Activated CD8-positive, alpha-beta memory T cell treated with anti-CD3 and anti-CD28 coated beads for 1 hour (primary cell): ENCODE data around the gene NUP214.
"Not testable (repeated sequence)": the region's sequence is repeated elsewhere in the genome, so short reads cannot be mapped to it uniquely, and the experiment has no call there.

Source experiments
- DNase-seq, 2 donors: peaks; one replicate each; pipeline ENCODE4 v3.0.0-alpha.2; 2020; ENCODE audit warnings: low read depth in 1 of 2; ENCODE audit errors: extremely low read depth in 1 of 2

The NUP214 gene

GRCh38 chr9:131115360-131115742, 10.0 kb upstream of the NUP214 start:
- DNase-seq: not testable (repeated sequence)

DNA sequence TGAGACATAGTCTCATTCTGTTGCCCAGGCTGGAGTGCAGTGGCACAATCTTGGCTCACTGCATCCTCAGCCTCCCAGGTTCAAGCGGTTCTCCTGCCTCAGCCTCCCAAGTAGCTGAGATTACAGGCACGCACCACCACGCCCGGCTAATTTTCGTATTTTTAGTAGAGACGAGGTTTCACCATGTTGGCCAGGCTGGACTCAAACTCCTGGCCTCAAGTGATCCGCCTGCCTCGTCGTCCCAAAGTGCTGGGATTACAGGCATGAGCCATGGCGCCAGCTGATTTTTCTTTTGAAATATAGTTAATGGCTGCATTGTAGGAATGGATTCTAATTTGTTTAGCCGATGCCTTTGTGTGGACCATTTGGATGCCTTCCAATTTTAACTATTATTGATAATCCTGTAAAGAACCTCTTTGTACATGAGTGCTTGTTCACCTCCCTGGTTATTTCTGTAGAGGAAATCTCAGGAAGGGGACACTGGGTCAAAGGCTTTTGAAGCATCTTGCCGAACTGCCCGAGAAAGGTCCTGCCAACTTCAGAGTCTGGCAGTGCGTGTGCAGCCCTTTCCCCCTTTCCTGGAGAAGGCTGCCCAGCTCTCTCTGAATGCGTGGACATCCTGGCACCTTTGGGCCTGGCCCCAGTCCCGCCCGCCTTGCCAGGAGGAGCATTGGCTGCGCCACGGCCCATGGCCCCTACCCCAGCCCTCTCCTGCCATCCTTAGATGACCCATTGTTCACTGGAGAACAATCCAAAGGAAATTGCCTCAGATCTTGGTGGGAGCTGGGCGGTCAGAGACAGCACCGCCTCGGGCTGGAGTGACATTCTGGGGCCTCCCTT, 8.9 kb upstream of the NUP214 start:
- no peak for DNase-seq

GRCh38 chr9:131117121-131117761, 8.1 kb upstream of the NUP214 start:
- DNase-seq: no peak

- no peak for DNase-seq
Observed at GRCh38 chr9:131117762-131118145, 7.6 kb upstream of the NUP214 start.

DNA sequence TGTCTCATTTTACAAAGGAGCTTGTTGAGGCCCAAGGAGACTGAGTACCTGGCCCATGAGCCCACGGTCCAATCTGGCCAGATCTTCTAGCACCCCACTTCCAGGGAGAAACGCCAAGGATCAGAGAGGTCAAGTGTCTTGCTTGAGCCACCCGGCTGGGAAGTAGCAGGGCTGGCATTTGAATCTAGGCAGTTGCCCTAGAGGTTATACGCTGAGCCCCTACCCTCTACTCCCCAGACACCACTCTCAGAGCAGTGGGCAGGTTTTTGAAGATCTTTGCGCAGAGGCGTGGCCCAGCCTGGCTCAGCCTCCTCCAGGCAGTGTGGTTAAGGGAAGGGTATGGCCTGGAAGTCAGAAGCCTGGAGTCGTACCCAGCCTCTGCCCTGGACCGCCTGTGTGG, 5.8 kb upstream of the NUP214 start:
- no peak for DNase-seq

- no peak for DNase-seq
Observed at GRCh38 chr9:131120620-131121228, 4.7 kb upstream of the NUP214 start.

- no peak for DNase-seq
Observed at GRCh38 chr9:131121346-131121745, 4.0 kb upstream of the NUP214 start.

GRCh38 chr9:131122158-131122557, 3.2 kb upstream of the NUP214 start:
- DNase-seq: no peak

DNA sequence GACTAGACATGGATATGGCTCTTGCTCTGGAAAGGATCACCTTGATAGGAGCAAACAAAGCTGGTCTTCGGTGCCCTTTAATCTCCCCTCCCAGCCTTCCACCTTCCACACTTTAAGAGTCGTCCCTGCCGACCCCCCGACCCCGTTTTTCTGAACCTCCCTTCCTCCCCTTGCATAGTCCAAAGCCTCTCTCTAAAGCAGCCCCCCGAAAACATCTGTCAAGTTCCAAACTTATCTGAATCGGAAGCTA, 423 bp upstream of the NUP214 start:
- no peak for DNase-seq

DNA sequence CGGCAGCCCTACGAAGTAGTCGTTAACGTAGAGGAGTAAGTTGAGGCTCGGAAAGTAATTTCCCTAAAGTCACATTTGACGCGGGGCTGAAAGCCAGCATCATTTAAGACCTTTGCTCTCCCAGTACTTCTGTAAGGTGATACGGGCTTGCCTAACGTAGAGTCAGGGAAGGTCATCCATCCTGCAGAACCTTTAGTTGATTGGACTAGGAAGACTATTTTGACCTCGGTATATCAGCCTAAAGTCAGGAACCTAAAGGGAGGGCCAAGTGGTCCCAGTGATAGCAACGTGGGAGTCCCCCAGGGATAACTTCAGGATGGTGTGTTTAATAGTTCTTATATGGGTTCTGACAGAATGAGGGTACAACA, 657 bp downstream of the NUP214 start:
- no peak for DNase-seq

DNA sequence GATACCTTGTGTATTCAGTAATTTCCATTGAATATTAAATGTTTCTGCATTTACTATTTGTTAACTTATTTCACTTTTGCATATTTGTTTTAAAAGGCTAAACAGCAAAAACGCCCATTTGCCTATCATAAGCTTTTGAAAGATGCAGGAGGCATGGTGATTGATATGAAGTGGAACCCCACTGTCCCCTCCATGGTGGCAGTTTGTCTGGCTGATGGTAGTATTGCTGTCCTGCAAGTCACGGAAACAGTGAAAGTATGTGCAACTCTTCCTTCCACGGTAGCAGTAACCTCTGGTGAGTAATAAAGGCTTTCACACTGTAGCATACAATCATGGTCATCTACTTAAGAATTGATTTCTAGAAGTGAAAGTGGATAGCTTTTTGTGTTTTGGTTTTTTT, 3.8 kb downstream of the NUP214 start:
- no peak for DNase-seq

DNA sequence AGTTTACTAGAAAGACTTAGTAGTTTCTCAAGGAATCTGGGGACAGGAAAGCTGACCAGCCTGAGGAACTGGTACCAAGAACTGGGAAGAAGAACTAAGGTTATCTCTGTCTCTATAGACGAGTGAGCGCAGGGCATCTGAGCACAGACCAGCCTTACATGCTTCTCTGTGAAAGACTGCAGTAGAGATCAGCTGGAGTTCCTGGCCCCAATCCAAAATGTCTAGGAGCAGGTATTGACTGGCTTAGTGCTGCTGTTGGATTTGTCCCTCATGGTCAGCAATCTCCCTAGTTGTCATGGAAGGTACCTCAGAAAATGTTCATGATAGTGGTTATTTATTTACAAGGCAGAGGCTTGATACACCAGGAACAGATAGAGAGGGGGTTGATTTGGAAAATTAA, 13.3 kb downstream of the NUP214 start:
- DNase-seq: no peak

- DNase-seq: no peak
Observed at GRCh38 chr9:131140112-131140511, 14.7 kb downstream of the NUP214 start.

- DNase-seq: no peak
Observed at GRCh38 chr9:131140550-131140949, 15.2 kb downstream of the NUP214 start.

GRCh38 chr9:131142160-131142559, 16.8 kb downstream of the NUP214 start:
- no peak for DNase-seq

- DNase-seq: no peak
Observed at GRCh38 chr9:131144201-131144600, 18.8 kb downstream of the NUP214 start.

- DNase-seq: no peak
Observed at GRCh38 chr9:131145245-131145644, 19.9 kb downstream of the NUP214 start.

DNA sequence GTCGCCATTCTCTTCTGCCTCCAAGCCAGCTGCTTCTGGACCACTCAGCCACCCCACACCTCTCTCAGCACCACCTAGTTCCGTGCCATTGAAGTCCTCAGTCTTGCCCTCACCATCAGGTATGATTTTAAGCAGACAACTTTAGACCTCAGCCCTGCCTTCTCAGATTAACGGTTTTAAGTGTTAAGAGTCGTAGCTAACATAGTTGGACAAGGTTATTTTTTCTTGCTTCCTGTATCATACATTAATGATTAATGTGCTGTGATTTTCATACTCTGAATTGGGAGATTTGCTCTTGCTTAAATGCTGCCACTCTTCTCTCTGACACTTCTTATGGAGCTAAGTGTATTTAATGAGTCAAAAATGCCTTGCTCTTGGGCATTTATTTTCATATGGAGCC, 20.8 kb downstream of the NUP214 start:
- DNase-seq: no peak

DNA sequence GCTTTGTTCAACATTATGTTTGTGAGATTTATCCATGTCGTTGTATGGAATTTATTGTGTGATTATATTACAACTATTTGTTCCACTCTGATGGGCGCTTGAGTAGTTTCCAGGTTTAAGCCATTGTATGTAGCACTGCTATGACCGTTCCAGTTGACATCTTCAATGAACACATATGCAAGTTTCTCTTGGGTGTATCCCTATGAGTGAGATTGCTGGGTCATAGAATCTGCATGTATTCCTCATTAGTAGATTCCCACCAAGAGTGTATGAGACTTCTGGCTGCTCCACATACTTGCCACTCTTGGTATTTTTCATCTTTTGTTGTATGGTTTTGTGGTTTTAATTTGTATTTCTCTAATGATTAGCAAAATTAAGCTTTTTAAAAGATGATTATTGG, 22.9 kb downstream of the NUP214 start:
- no peak for DNase-seq

- no peak for DNase-seq
Observed at GRCh38 chr9:131148966-131149687, 23.7 kb downstream of the NUP214 start.

DNA sequence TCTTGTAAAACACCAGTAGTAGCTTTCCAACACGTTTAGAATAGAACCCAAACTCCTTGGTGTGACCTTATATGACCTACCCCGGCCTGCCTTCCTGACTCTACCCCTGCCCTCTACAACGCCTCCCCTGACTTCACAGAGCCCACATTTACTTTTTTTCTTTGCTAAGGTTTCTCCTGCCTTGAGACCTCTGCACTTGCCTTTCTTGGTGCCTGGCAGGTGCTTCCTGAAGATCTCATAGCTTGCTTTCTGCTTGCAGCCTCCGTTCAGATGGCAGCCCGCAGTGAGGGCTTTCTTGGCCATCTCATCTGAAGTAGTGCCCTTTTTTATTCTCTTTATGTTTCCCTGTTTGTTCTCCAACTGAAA, 24.3 kb downstream of the NUP214 start:
- DNase-seq: no peak

DNA sequence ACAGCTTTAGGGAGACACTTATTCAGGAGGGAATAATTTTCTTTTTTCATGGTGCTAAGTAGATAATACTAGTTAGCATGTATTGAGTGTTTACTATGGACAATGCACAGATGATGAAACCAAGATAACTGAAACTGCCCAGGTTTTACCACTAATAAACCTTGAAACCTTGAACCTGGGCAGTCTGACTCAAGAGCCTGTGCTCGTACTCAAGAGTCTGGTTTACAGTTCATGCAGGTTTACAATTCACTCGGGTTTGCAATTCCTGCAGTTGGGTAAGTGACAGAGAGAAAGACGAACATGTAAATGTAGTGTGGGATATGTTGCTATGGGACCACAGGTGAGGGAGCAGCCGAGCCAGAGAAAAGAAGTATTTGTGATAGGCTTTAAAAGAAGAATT, 28.2 kb downstream of the NUP214 start:
- DNase-seq: no peak
